Activated T-helper 2 cell treated with anti-CD3 and anti-CD28 coated beads, Interferon-gamma antibody, Interleukin-2, Interleukin-4, amounts not matched to agents 10 μg/mL and 5 μg/mL and 100 μg/mL, durations not matched to agents 14 hours and 24 hours and 36 hours (primary cell): ENCODE results near the gene IRX2. TPM values are rescaled to one million over a fixed set of nuclear protein-coding genes. Genes with fewer than 3 reads are reported as not detected.

ENCODE experiments used
- DNase-seq: peaks from one replicate; pipeline ENCODE4 v3.0.0; 2021; ENCODE audit warnings: low spot score
- H3K27ac Mint-ChIP-seq: one replicate; pipeline ENCODE4 v1.8.0; 2021; ENCODE audit warnings: mixed read lengths
- H3K27me3 Mint-ChIP-seq: one replicate; pipeline ENCODE4 v1.8.0; 2021; ENCODE audit warnings: low read depth, mixed read lengths
- H3K36me3 Mint-ChIP-seq: one replicate; pipeline ENCODE4 v1.8.0; 2021; ENCODE audit warnings: low read depth, mixed read lengths
- H3K4me1 Mint-ChIP-seq: one replicate; pipeline ENCODE4 v1.8.0; 2021; ENCODE audit warnings: low read depth, mixed read lengths
- H3K4me3 Mint-ChIP-seq: one replicate; pipeline ENCODE4 v1.8.0; 2021; ENCODE audit warnings: low read depth, mild to moderate bottlenecking, moderate library complexity, mixed read lengths
- H3K9me3 Mint-ChIP-seq: one replicate; pipeline ENCODE4 v1.8.0; 2021; ENCODE audit warnings: mixed read lengths
- intact Hi-C: fragments of 100-400 bp; cut with micrococcal nuclease; formaldehyde crosslinking; loops from one replicate; pipeline ENCODE4 v1.15.1; 2023
- total RNA-seq: library from RNA; stranded (reverse); gene quantifications from 2 replicates; pipeline ENCODE4 v1.2.3, GENCODE V29; 2022

IRX2 gene
- total RNA-seq, 1 donor from 2014 or later: not detected

- H3K4me3 Mint-ChIP-seq: no peak overlapping the region
- peaks cover 3% of the 10 kb centered on the region for H3K9me3 Mint-ChIP-seq
- no peak overlapping the region for H3K27ac Mint-ChIP-seq
- H3K36me3 Mint-ChIP-seq: peaks cover 2% of the 10 kb centered on the region
- intact Hi-C loops: loop anchor here (5.0 kb wide), 1 partner anchor 373 kb away; no protein-coding TSS in a partner anchor
- no peak for DNase-seq
- H3K27me3 Mint-ChIP-seq: peaks cover 64% of the 10 kb centered on the region
- H3K4me1 Mint-ChIP-seq: no peaks in the 10 kb centered on the region
Measured at GRCh38 chr5:2744485-2744884, 7.0 kb downstream of the IRX2 start.

- peaks cover 69% of the 10 kb centered on the region for H3K27me3 Mint-ChIP-seq
- H3K9me3 Mint-ChIP-seq: no peaks in the 10 kb centered on the region
- no peaks in the 10 kb centered on the region for H3K4me1 Mint-ChIP-seq
- H3K27ac Mint-ChIP-seq: no peak overlapping the region
- H3K36me3 Mint-ChIP-seq: no peaks in the 10 kb centered on the region
- intact Hi-C loops: loop anchor here (5.0 kb wide), 1 partner anchor 374 kb away; no protein-coding TSS in a partner anchor
- H3K4me3 Mint-ChIP-seq: no peak overlapping the region
- no peak for DNase-seq
Measured at GRCh38 chr5:2742921-2743679, 8.4 kb downstream of the IRX2 start.

GRCh38 chr5:2741956-2742355 is 9.5 kb downstream of the IRX2 start:
- Mint-ChIP-seq H3K27me3 (peaks cover 67% of the 10 kb centered on the region), H3K9me3 (no peaks in the 10 kb centered on the region), H3K27ac (no peak overlapping the region), H3K4me3 (no peak overlapping the region), H3K36me3 (no peaks in the 10 kb centered on the region), H3K4me1 (no peaks in the 10 kb centered on the region)
- DNase-seq: no peak
- intact Hi-C loops: loop anchor here (2.0 to 5.0 kb wide), 2 partner anchors 13 to 375 kb away; no protein-coding TSS in a partner anchor

GRCh38 chr5:2740876-2741555 is 10.5 kb downstream of the IRX2 start:
- Mint-ChIP-seq H3K36me3 (no peaks in the 10 kb centered on the region), H3K4me3 (no peak overlapping the region), H3K27me3 (peaks cover 60% of the 10 kb centered on the region), H3K4me1 (no peaks in the 10 kb centered on the region), H3K9me3 (no peaks in the 10 kb centered on the region), H3K27ac (no peak overlapping the region)
- DNase-seq: no peak
- intact Hi-C loops: loop anchor here (2.0 to 5.0 kb wide), 2 partner anchors 14 to 376 kb away; no protein-coding TSS in a partner anchor

- Mint-ChIP-seq H3K27ac (no peak overlapping the region), H3K4me1 (no peaks in the 10 kb centered on the region), H3K4me3 (no peak overlapping the region), H3K27me3 (peaks cover 53% of the 10 kb centered on the region), H3K9me3 (no peaks in the 10 kb centered on the region), H3K36me3 (no peaks in the 10 kb centered on the region)
- DNase-seq: no peak
- intact Hi-C loops: loop anchor here (2.0 to 5.0 kb wide), 2 partner anchors 15 to 377 kb away; no protein-coding TSS in a partner anchor
Measured at GRCh38 chr5:2740051-2740875, 11.2 kb downstream of the IRX2 start.

- peaks cover 47% of the 10 kb centered on the region for H3K27me3 Mint-ChIP-seq
- no peak overlapping the region for H3K4me3 Mint-ChIP-seq
- no peaks in the 10 kb centered on the region for H3K4me1 Mint-ChIP-seq
- H3K27ac Mint-ChIP-seq: no peak overlapping the region
- H3K36me3 Mint-ChIP-seq: no peaks in the 10 kb centered on the region
- no peaks in the 10 kb centered on the region for H3K9me3 Mint-ChIP-seq
- no peak for DNase-seq
- intact Hi-C loops: loop anchor here (2.0 to 5.0 kb wide), 2 partner anchors 15 to 378 kb away; no protein-coding TSS in a partner anchor
Measured at GRCh38 chr5:2739360-2740050, 12.0 kb downstream of the IRX2 start.

- intact Hi-C loops: no loop called here
- no peaks in the 10 kb centered on the region for H3K4me1 Mint-ChIP-seq
- no peaks in the 10 kb centered on the region for H3K9me3 Mint-ChIP-seq
- no peak for DNase-seq
- H3K27ac Mint-ChIP-seq: no peak overlapping the region
- no peaks in the 10 kb centered on the region for H3K36me3 Mint-ChIP-seq
- no peak overlapping the region for H3K4me3 Mint-ChIP-seq
- peaks cover 40% of the 10 kb centered on the region for H3K27me3 Mint-ChIP-seq
Measured at GRCh38 chr5:2738700-2739359, 12.6 kb downstream of the IRX2 start.

- H3K27me3 Mint-ChIP-seq: peaks cover 36% of the 10 kb centered on the region
- H3K27ac Mint-ChIP-seq: no peak overlapping the region
- no peak overlapping the region for H3K4me3 Mint-ChIP-seq
- H3K36me3 Mint-ChIP-seq: no peaks in the 10 kb centered on the region
- DNase-seq: no peak
- intact Hi-C loops: no loop called here
- no peaks in the 10 kb centered on the region for H3K4me1 Mint-ChIP-seq
- no peaks in the 10 kb centered on the region for H3K9me3 Mint-ChIP-seq
Measured at GRCh38 chr5:2738156-2738699, 13.2 kb downstream of the IRX2 start.

- Mint-ChIP-seq H3K27me3 (peaks cover 30% of the 10 kb centered on the region), H3K9me3 (no peaks in the 10 kb centered on the region), H3K27ac (no peak overlapping the region), H3K4me3 (no peak overlapping the region), H3K36me3 (no peaks in the 10 kb centered on the region), H3K4me1 (no peaks in the 10 kb centered on the region)
- no peak for DNase-seq
- intact Hi-C loops: no loop called here
Measured at GRCh38 chr5:2737273-2738155, 14.0 kb downstream of the IRX2 start.

- H3K4me3 Mint-ChIP-seq: no peak overlapping the region
- no peaks in the 10 kb centered on the region for H3K36me3 Mint-ChIP-seq
- H3K4me1 Mint-ChIP-seq: no peaks in the 10 kb centered on the region
- H3K27ac Mint-ChIP-seq: no peak overlapping the region
- peaks cover 26% of the 10 kb centered on the region for H3K27me3 Mint-ChIP-seq
- H3K9me3 Mint-ChIP-seq: no peaks in the 10 kb centered on the region
- intact Hi-C loops: no loop called here
- no peak for DNase-seq
Measured at GRCh38 chr5:2736872-2737271, 14.6 kb downstream of the IRX2 start.

- H3K4me1 Mint-ChIP-seq: no peaks in the 10 kb centered on the region
- no peak overlapping the region for H3K27ac Mint-ChIP-seq
- no peaks in the 10 kb centered on the region for H3K36me3 Mint-ChIP-seq
- intact Hi-C loops: no loop called here
- no peaks in the 10 kb centered on the region for H3K9me3 Mint-ChIP-seq
- DNase-seq: no peak
- no peak overlapping the region for H3K4me3 Mint-ChIP-seq
- H3K27me3 Mint-ChIP-seq: peaks cover 17% of the 10 kb centered on the region
Measured at GRCh38 chr5:2735996-2736395, 15.5 kb downstream of the IRX2 start.
